NCI-H69 (cell line): ENCODE results near the gene POMGNT2.

Experiments used
- DNase-seq: peaks from one replicate; lab custom pipeline; 2025; lab: John Stamatoyannopoulos, UW

Gene POMGNT2

GRCh38 chr3:43105596-43106292 lies at the start of gene POMGNT2:
Gene POMGNT2 (minus strand): TSS chr3:43106079. CDS start chr3:43081431, 24,648 bp downstream.
- DNase-seq = peak; percentile 82

GRCh38 chr3:43154980-43155379 lies 49.1 kb upstream of the POMGNT2 start:
- no peak for DNase-seq

- no peak for DNase-seq
Observed at GRCh38 chr3:43153216-43154083, 47.6 kb upstream of the POMGNT2 start.

DNA sequence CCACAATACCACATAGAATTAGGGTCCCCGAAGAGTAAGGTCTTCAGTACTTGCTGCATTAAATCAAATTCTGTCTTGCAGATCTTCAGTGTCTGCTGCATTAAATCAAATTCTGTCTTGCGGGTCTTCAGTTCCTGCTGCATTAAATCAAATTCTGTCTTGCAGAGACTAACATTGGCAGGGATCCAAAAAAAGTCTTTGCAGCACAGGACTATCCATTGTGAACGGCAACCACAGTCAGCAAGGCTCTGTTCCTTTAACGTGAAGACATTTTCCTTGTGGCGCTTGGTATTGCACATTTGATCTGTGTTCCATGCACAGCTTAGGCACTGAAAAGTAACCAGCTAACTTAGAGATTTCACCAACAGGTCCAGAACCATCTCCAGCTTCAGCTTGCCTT lies 46.8 kb upstream of the POMGNT2 start:
- DNase-seq = peak; percentile 8

- DNase-seq = no peak
Observed at GRCh38 chr3:43148033-43148432, 42.2 kb upstream of the POMGNT2 start.

- DNase-seq = no peak
Observed at GRCh38 chr3:43146599-43146998, 40.7 kb upstream of the POMGNT2 start.

GRCh38 chr3:43144761-43145490 lies 39.0 kb upstream of the POMGNT2 start:
- no peak for DNase-seq

- no peak for DNase-seq
Observed at GRCh38 chr3:43142472-43142871, 36.6 kb upstream of the POMGNT2 start.

DNA sequence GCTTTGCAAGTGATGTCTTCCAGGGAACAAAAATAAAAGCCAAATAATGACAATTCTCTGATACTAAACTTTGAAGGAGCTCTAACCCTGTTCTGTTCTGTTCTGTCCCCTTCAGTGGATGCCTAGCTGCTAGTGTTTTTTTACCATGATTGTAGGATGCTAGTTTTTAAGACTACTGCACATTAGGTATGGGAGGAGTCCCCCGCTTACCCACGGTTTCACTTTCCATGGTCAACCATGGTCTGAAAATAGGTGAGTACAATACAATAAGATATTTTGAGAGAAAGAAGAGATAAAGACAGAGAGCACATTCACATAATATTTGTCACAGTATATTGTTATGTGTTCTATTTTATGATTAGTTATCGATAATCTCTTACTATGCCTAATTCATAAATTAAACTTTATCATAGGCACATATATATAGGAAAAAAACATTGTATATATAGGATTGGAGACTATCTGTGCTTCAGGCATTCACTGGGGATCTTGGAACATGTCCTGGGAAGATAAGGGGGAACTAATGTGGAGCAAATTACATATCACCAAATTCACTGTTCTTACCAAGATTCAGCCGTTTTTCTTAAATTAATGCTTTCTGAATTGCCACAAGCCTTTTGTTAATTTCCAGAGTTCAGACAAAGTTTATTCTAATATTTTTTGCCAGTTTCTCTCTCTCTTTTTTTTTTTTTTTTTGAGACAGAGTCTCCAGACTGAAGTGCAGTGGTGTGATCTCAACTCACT lies 32.8 kb upstream of the POMGNT2 start:
- DNase-seq = no peak

- no peak for DNase-seq
Observed at GRCh38 chr3:43132870-43133636, 27.2 kb upstream of the POMGNT2 start.

GRCh38 chr3:43132193-43132592 lies 26.3 kb upstream of the POMGNT2 start:
- no peak for DNase-seq

DNA sequence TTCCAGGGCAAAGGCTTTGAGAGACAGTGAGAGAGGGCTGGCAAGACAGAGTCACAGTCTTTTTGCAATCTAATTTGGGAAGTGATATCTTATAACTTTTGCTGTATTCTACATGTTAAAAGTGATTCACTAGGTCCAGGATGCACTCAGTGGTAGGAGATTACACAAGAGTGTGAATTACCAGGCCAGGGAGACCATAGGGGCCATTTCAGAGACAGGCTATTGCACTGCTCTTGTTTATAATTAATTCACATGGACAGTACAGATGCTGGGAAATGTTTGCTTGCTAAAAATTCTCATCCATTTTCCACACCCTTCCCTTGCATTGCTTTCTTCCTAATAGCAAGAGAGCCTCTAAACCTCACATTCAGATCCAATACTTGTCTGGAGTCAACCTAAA lies 22.6 kb upstream of the POMGNT2 start:
- DNase-seq = no peak

GRCh38 chr3:43126536-43126935 lies 20.7 kb upstream of the POMGNT2 start:
- no peak for DNase-seq

DNA sequence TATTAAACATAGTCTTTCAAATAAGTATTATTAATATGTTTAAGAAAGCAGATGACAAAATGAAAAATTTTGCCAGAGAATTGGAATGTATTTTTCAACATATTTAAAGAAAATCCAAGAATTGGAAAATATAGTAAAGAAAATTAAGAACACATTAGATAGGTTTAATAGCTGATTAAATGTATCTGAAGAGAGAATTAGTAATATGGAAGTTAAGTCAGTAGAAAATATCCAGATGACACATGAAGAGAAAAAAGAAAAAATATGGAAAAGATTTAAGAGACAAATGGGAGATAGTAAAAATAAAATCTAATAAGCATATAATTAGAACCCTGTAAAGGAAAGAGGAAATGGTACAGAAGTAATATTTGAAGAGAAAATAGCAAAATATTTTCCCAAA lies 18.0 kb upstream of the POMGNT2 start:
- no peak for DNase-seq

GRCh38 chr3:43120937-43121336 lies 15.1 kb upstream of the POMGNT2 start:
- DNase-seq = no peak

GRCh38 chr3:43117257-43117656 lies 11.4 kb upstream of the POMGNT2 start:
- DNase-seq = no peak

GRCh38 chr3:43113671-43114070 lies 7.8 kb upstream of the POMGNT2 start:
- no peak for DNase-seq

- DNase-seq = no peak
Observed at GRCh38 chr3:43106293-43106628, 382 bp upstream of the POMGNT2 start.

GRCh38 chr3:43104660-43105595 lies 951 bp downstream of the POMGNT2 start:
- DNase-seq = no peak

- no peak for DNase-seq
Observed at GRCh38 chr3:43104039-43104438, 1.8 kb downstream of the POMGNT2 start.
